H1 (cell line): ENCODE measurements around the gene FIS1. TPM values are rescaled to one million over a fixed set of nuclear protein-coding genes. Genes with fewer than 3 reads are reported as not detected.

Source experiments
- CTCF ChIA-PET: fragments of 300-600 bp; sonication (Branson Sonifier 250); formaldehyde crosslinking; loops from one replicate; lab custom pipeline; 2021; ENCODE audit not compliant: partially characterized antibody; lab: Charles Lee
- POLR2A ChIA-PET: fragments of 300-600 bp; sonication (Branson Sonifier 250); formaldehyde crosslinking; loops from one replicate; lab custom pipeline; 2021; ENCODE audit warnings: inconsistent platforms; ENCODE audit not compliant: partially characterized antibody; lab: Charles Lee
- DNase-seq, 2 experiments: peaks; one replicate each; pipeline versions ENCODE4 v3.0.0 to v3.0.0-alpha.2; 2010 to 2022; ENCODE audit warnings: low spot score in 2 of 2, low read depth in 1 of 2, mixed read lengths in 1 of 2
- FAIRE-seq: peaks from 2 replicates; lab custom pipeline; 2011; peaks lifted over from hg19 to GRCh38; lab: Jason Lieb, UNC
- H2AFZ ChIP-seq: 2 replicates; pipeline ENCODE4 v1.8.1; 2012; ENCODE audit warnings: low read length, inconsistent platforms
- H2AK5ac ChIP-seq: 2 replicates; pipeline ENCODE4 v1.6.1; 2013; ENCODE audit warnings: low read depth, low read length
- H2BK120ac ChIP-seq: replicated peaks from 2 replicates; pipeline ENCODE3; 2013; ENCODE audit warnings: low read depth, low read length, inconsistent platforms
- H2BK12ac ChIP-seq: 2 replicates; pipeline ENCODE4 v1.6.1; 2013; ENCODE audit warnings: low read depth, low read length
- H2BK15ac ChIP-seq: 2 replicates; pipeline ENCODE4 v1.6.1; 2013; ENCODE audit warnings: low read length
- H2BK20ac ChIP-seq: 2 replicates; pipeline ENCODE4 v1.6.1; 2013; ENCODE audit warnings: low read length
- H2BK5ac ChIP-seq: 2 replicates; pipeline ENCODE4 v1.6.1; 2013; ENCODE audit warnings: low read depth, low read length
- H3K14ac ChIP-seq: 2 replicates; pipeline ENCODE4 v1.6.1; 2013; ENCODE audit warnings: inconsistent platforms; ENCODE audit not compliant: insufficient read length
- H3K18ac ChIP-seq: 2 replicates; pipeline ENCODE4 v1.6.1; 2013; ENCODE audit warnings: low read length; ENCODE audit errors: extremely low read depth
- H3K23ac ChIP-seq: 2 replicates; pipeline ENCODE4 v1.6.1; 2013; ENCODE audit warnings: inconsistent platforms; ENCODE audit not compliant: insufficient read length
- H3K23me2 ChIP-seq: 2 replicates; pipeline ENCODE4 v1.6.1; 2013; ENCODE audit warnings: low read depth, low read length
- H3K27ac ChIP-seq: 2 replicates; pipeline ENCODE4 v1.6.1; 2011; ENCODE audit warnings: low read depth, low read length, inconsistent platforms
- H3K27me3 ChIP-seq, 4 experiments: replicated peaks in 1 of 4; 1 replicate in 1 of 4; 2 replicates in 3 of 4; pipeline versions ENCODE4 v1.6.1 to v1.8.1; 2011 to 2013; ENCODE audit warnings: low read length in 3 of 4, mild to moderate bottlenecking in 3 of 4, inconsistent platforms in 2 of 4, mixed read lengths in 2 of 4, moderate library complexity in 1 of 4; ENCODE audit not compliant: control insufficient read depth in 3 of 4, insufficient read depth in 3 of 4; ENCODE audit errors: extremely low read depth in 1 of 4
- H3K36me3 ChIP-seq, 4 experiments: 2 replicates each; pipeline versions ENCODE4 v1.6.1 to v1.8.1; 2011 to 2013; ENCODE audit warnings: mild to moderate bottlenecking in 4 of 4, low read length in 3 of 4, moderate library complexity in 2 of 4, control low read depth in 1 of 4, inconsistent platforms in 1 of 4; ENCODE audit not compliant: insufficient read depth in 4 of 4, control insufficient read depth in 2 of 4
- H3K4ac ChIP-seq: replicated peaks from 2 replicates; pipeline ENCODE3; 2013; ENCODE audit warnings: low read length, low read depth, mixed read lengths, inconsistent platforms; ENCODE audit not compliant: insufficient read length
- H3K4me1 ChIP-seq, 4 experiments: replicated peaks in 1 of 4; 1 replicate in 1 of 4; 2 replicates in 3 of 4; pipeline versions ENCODE4 v1.6.1 to v1.8.1; 2011 to 2013; ENCODE audit warnings: low read length in 3 of 4, inconsistent platforms in 2 of 4, mixed read lengths in 1 of 4; ENCODE audit not compliant: insufficient read depth in 4 of 4, control insufficient read depth in 3 of 4
- H3K4me2 ChIP-seq, 2 experiments: 2 replicates each; pipeline versions ENCODE4 v1.6.1 to v1.8.1; 2011 to 2013; ENCODE audit warnings: low read depth in 2 of 2, low read length in 2 of 2, control low read depth in 1 of 2, inconsistent platforms in 1 of 2, mild to moderate bottlenecking in 1 of 2; ENCODE audit not compliant: insufficient read depth in 1 of 2
- H3K4me3 ChIP-seq, 4 experiments: fragments of 200-600, 300-600 bp in 1 of 4; sonication (generic), shearing (Covaris generic), sonication (Bioruptor Twin) in 1 of 4; 2 replicates each; pipeline versions ENCODE4 v1.5.1 to v1.8.1; 2011 to 2016; ENCODE audit warnings: low read length in 4 of 4, low read depth in 3 of 4, control low read depth in 2 of 4, inconsistent platforms in 2 of 4, mild to moderate bottlenecking in 2 of 4, mixed read lengths in 1 of 4, moderate library complexity in 1 of 4; ENCODE audit not compliant: insufficient read depth in 2 of 4; ENCODE audit errors: extremely low read depth in 1 of 4
- H3K56ac ChIP-seq: replicated peaks from 2 replicates; pipeline ENCODE3; 2013; ENCODE audit warnings: low read depth, mild to moderate bottlenecking, mixed read lengths, low read length, inconsistent platforms; ENCODE audit not compliant: insufficient read length
- H3K79me1 ChIP-seq: 2 replicates; pipeline ENCODE4 v1.6.1; 2013; ENCODE audit warnings: low read depth, low read length, control low read depth
- H3K79me2 ChIP-seq, 2 experiments: 2 replicates each; pipeline versions ENCODE4 v1.6.1 to v1.8.1; 2012 to 2013; ENCODE audit warnings: low read length in 2 of 2, mild to moderate bottlenecking in 2 of 2, inconsistent platforms in 1 of 2; ENCODE audit not compliant: insufficient read depth in 2 of 2, control insufficient read depth in 1 of 2
- H3K9ac ChIP-seq, 4 experiments: replicated peaks in 1 of 4; 1 replicate in 1 of 4; 2 replicates in 3 of 4; pipeline versions ENCODE4 v1.6.1 to v1.8.1; 2011 to 2013; ENCODE audit warnings: low read depth in 3 of 4, low read length in 3 of 4, control low read depth in 2 of 4, mild to moderate bottlenecking in 2 of 4, moderate library complexity in 2 of 4, inconsistent platforms in 1 of 4; ENCODE audit errors: extremely low read depth in 1 of 4
- H3K9me3 ChIP-seq, 2 experiments: 2 replicates each; pipeline versions ENCODE4 v1.6.1 to v1.8.1; 2012 to 2013; ENCODE audit warnings: mild to moderate bottlenecking in 2 of 2, moderate library complexity in 2 of 2, control low read depth in 1 of 2, inconsistent platforms in 1 of 2, low read depth in 1 of 2, low read length in 1 of 2, mixed read lengths in 1 of 2; ENCODE audit not compliant: insufficient read depth in 2 of 2
- H4K20me1 ChIP-seq, 2 experiments: replicated peaks in 1 of 2; 2 replicates each; pipeline versions ENCODE3 to v1.8.1; 2011 to 2013; ENCODE audit warnings: inconsistent platforms in 2 of 2, low read length in 2 of 2, mild to moderate bottlenecking in 1 of 2; ENCODE audit not compliant: insufficient read depth in 2 of 2, control insufficient read depth in 1 of 2
- H4K5ac ChIP-seq: 2 replicates; pipeline ENCODE4 v1.6.1; 2013; ENCODE audit warnings: low read length, low read depth, mixed read lengths, inconsistent platforms; ENCODE audit not compliant: insufficient read length
- H4K8ac ChIP-seq: 2 replicates; pipeline ENCODE4 v1.8.0; 2013; ENCODE audit warnings: mild to moderate bottlenecking, moderate library complexity, low read length, inconsistent platforms; ENCODE audit not compliant: insufficient read depth; ENCODE audit errors: extremely low read depth
- H4K91ac ChIP-seq: replicated peaks from 2 replicates; pipeline ENCODE3; 2013; ENCODE audit warnings: low read length, mixed read lengths, inconsistent platforms; ENCODE audit not compliant: insufficient read length
- RBBP5 ChIP-seq: IDR thresholded peaks from 2 replicates; pipeline ENCODE4 v1.7.1; 2012; ENCODE audit warnings: low read depth, mild to moderate bottlenecking, inconsistent platforms, low read length, moderate library complexity, borderline replicate concordance
- WGBS, 2 experiments: shearing (Covaris generic) in 1 of 2; methylation state at CpG; one replicate each; pipeline versions ENCODE4 v1.1.6 to v1.1.7; 2013 to 2015; ENCODE audit warnings: low lambda C conversion rate in 2 of 2, mixed read lengths in 2 of 2, inconsistent platforms in 1 of 2, low coverage in 1 of 2, missing lambda C conversion rate in 1 of 2; ENCODE audit not compliant: insufficient replicate concordance in 2 of 2, insufficient coverage in 1 of 2, insufficient read length in 1 of 2; ENCODE audit errors: extremely low coverage in 1 of 2, missing lambda C conversion rate in 1 of 2; 5-methylcytosine and 5-hydroxymethylcytosine counted together
- polyA plus RNA-seq, 7 experiments: library from polyadenylated mRNA; depleted of rRNA in 3 of 7; stranded (reverse) in 5 of 7; unstranded in 2 of 7; fragments of >200 nt in 5 of 7; fragments of 200-250 nt in 2 of 7; gene quantifications; 1 replicate in 5 of 7; 2 replicates in 1 of 7; 4 replicates in 1 of 7; pipeline versions ENCODE4 v1.2.1 to v1.2.3, GENCODE V29; 2011 to 2013; ENCODE audit warnings: missing spikeins in 2 of 7, mixed read lengths in 2 of 7
- total RNA-seq: library from RNA; stranded (reverse); fragmentation: NEBNext Ultra II Directional; extraction: Animal tissue kit (Norgen Biotek cat#: 25700); gene quantifications from 2 replicates; pipeline ENCODE4 v1.2.1, GENCODE V29; 2021
- TF ChIP-seq, protein P1 (sequence below): IDR thresholded peaks from 2 replicates; pipeline ENCODE4 v1.6.1; 2011; ENCODE audit warnings: low read depth, mild to moderate bottlenecking, low read length; ENCODE audit not compliant: insufficient read depth

FIS1 gene
- total and polyA plus RNA-seq, 2 of the 8 experiments (the other 6 are each of a cell fraction or from before 2014, with no cell fraction given): 128 to 195 TPM

DNA sequence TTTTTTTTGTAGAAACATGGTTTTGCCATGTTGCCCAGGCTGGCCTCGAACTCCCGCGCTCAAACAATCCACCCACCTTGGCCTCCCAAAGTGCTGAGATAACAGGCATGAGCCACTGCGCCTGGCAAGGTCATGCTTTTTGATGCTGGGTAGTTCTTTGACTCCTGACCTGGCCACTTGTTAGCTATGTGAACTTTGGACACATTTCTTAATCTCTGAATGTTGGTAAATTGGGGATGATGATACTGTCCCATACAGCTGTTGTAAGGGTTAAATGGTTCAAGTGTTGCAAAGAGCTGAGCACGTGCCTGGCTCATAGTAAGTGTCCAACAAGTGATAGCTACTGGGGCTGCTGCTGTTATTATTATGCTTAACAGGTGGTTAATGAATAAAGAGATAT, 24.6 kb downstream of the FIS1 start:
- Histone ChIP-seq H3K23me2 (peaks cover 17% of the 10 kb centered on the region), H3K9ac (no peak overlapping the region), H3K18ac (no peak overlapping the region), H2BK120ac (no peak overlapping the region), H3K14ac (no peak overlapping the region), H2BK12ac (no peak overlapping the region), H3K4me2 (no peak overlapping the region), H2BK15ac (no peak overlapping the region), H3K9me3 (no peaks in the 10 kb centered on the region), H3K36me3 (peaks cover 2 to 8% (median 5%) of the 10 kb centered on the region in 4 experiments; a peak in 6 of 8 replicates), H2BK20ac (no peak overlapping the region), H3K23ac (no peak overlapping the region), H3K79me2 (peaks cover 0 to 6% of the 10 kb centered on the region in 2 experiments; a peak in 1 of 4 replicates), H4K5ac (no peak overlapping the region), H2BK5ac (no peak overlapping the region), H4K20me1 (peaks cover 0 to 7% of the 10 kb centered on the region in 2 experiments), H3K4me3 (no peak overlapping the region), H4K91ac (no peak overlapping the region), H3K4ac (no peak overlapping the region), H3K4me1 (peaks cover 0 to 13% (median 7%) of the 10 kb centered on the region in 4 experiments; a peak in 5 of 7 replicates), H3K56ac (no peak overlapping the region), H3K27me3 (no peaks in the 10 kb centered on the region), H2AK5ac (0 out of 2 replicates have a peak overlapping the region, but pooled peaks have one; percentile 39), H4K8ac (no peak overlapping the region), H3K27ac (no peak overlapping the region; the same call in 1 of the 2 replicates), H3K79me1 (peaks cover 2% of the 10 kb centered on the region; the same call in 1 of the 2 replicates), H2AFZ (no peak overlapping the region)
- DNase-seq (no peak), FAIRE-seq (no peak)
- POLR2A ChIA-PET: interaction anchor here (1.5 to 3.8 kb wide), 2 partner anchors 12 to 15 kb away, joined by 3 to 15 read pairs; no protein-coding TSS in a partner anchor
- CTCF ChIA-PET: interaction anchor here (0.8 to 9.0 kb wide), 8 partner anchors 15 to 95 kb away, joined by 3 to 79 read pairs (median 4); partner anchors contain the start of gene FIS1
- WGBS, 2 experiments: 91% methylated on average over 5 of the region's 5 CpGs; no CpG with 5 or more reads in 1 of the 2 experiments
- TF ChIP-seq RBBP5: no peak
- TF ChIP-seq, protein P1, sequence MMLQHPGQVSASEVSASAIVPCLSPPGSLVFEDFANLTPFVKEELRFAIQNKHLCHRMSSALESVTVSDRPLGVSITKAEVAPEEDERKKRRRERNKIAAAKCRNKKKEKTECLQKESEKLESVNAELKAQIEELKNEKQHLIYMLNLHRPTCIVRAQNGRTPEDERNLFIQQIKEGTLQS: no peak
